Right lobe of liver (tissue), 6 donors: ENCODE results near the gene DHFR. TPM values are rescaled to one million over a fixed set of nuclear protein-coding genes. Genes with fewer than 3 reads are reported as not detected.

Experiments used
- ATAC-seq, 4 donors: fragments of 200-7000 bp; cut with Tn5 transposase; one replicate each; pipeline ENCODE4 v1.9.1; 2020; ENCODE audit warnings: mild to moderate bottlenecking in 4 of 4, moderate library complexity in 4 of 4
- DNase-seq, 3 donors: peaks; one replicate each; pipeline ENCODE4 v3.0.0-alpha.2; 2020
- H3K27ac ChIP-seq, 3 donors: fragments of 200-600 bp; one replicate each; pipeline ENCODE4 v1.8.0; 2022
- H3K27me3 ChIP-seq, 2 donors: fragments of 200-600 bp; one replicate each; pipeline ENCODE4 v1.8.0; 2022
- H3K36me3 ChIP-seq, 4 donors: fragments of 200-600 bp; sonication (generic) in 1 of 4; one replicate each; pipeline versions ENCODE4 v1.5.1 to v1.8.0; 2017 to 2022; ENCODE audit warnings: control low read depth in 1 of 4
- H3K4me1 ChIP-seq, 4 donors: fragments of 200-600 bp; sonication (generic) in 1 of 4; one replicate each; pipeline versions ENCODE4 v1.5.1 to v1.8.0; 2017 to 2022; ENCODE audit warnings: control low read depth in 1 of 4
- H3K4me3 ChIP-seq, 3 donors: fragments of 200-600 bp; one replicate each; pipeline ENCODE4 v1.8.0; 2022
- H3K9me3 ChIP-seq, 4 donors: fragments of 200-600 bp; sonication (generic) in 1 of 4; one replicate each; pipeline versions ENCODE4 v1.5.1 to v1.8.0; 2017 to 2022; ENCODE audit warnings: control low read depth in 1 of 4
- POLR2A ChIP-seq: fragments of 450-650 bp; IDR thresholded peaks from one replicate; pipeline ENCODE4 v1.6.1; 2017; ENCODE audit warnings: antibody characterized with exemption, mild to moderate bottlenecking
- WGBS: methylation state at CpG from one replicate; pipeline ENCODE4 v1.1.6; 2018; ENCODE audit warnings: low coverage, low lambda C conversion rate; ENCODE audit not compliant: insufficient coverage; ENCODE audit errors: missing lambda C conversion rate; 5-methylcytosine and 5-hydroxymethylcytosine counted together
- intact Hi-C, 2 donors: fragments of 100-400 bp; cut with DNase I; formaldehyde crosslinking; loops; one replicate each; pipeline versions ENCODE4 v1.11.2 to v1.14.1; 2022
- total RNA-seq, 6 experiments: library from RNA; depleted of rRNA in 2 of 6; stranded (reverse); fragments of >200 nt in 2 of 6; fragmentation: NEBNext Ultra II Directional in 3 of 6; extraction: Animal tissue kit (Norgen Biotek cat#: 25700) in 3 of 6; gene quantifications; one replicate each; pipeline versions ENCODE4 v1.1.0 to v1.2.4, GENCODE V29; 2016 to 2023
- TF ChIP-seq, protein P1 (sequence below), 4 donors: fragments of 200-600 bp in 3 of 4; fragments of 450-650 bp in 1 of 4; IDR thresholded peaks; one replicate each; pipeline versions ENCODE4 v1.5.1 to v1.8.0; 2016 to 2022; ENCODE audit warnings: antibody characterized with exemption in 4 of 4, mild to moderate bottlenecking in 2 of 4
- donor health status: DM: no; HTN: yes; CAD: no.
- donor health status: DM: no; HTN: no; CAD: no.
- donor health status: DM: no; HTN: no; CAD: no.
- donor health status: DM: no; HTN: yes; CAD: no.
- donor health status: DM: no; HTN: yes; CAD: no.

The DHFR gene
- total RNA-seq, 6 experiments from 2014 or later, result 15.3 to 29.2 (median 22.2) TPM

DNA sequence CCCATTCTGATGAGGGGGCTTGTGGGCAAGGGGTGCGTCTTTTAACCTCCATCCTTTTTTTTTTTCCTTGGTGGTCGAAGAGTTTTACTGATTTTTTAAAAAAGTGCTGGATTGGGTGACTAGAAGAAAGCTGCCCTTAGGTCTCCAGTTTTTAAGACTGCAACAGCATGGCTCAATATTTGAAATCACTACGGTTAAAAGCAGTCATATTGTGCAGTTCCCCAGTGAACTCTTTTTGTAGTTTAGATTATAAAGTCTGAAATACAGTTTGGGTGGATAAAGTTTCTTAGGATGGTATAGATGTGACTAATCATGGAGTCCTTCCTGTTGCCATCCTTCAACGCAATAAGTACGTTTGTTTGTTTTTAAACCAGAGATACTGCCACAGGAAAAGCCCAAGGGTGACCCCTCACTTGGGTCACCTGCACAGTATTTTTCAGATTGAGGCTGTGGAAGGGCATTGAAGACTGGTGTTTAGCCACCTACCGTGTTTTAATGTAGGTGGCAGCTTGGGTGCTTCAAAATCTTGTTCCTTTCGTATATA is 520 bp upstream of the DHFR start:
- intact Hi-C loops, result no loop called here
- TF ChIP-seq, protein P1, sequence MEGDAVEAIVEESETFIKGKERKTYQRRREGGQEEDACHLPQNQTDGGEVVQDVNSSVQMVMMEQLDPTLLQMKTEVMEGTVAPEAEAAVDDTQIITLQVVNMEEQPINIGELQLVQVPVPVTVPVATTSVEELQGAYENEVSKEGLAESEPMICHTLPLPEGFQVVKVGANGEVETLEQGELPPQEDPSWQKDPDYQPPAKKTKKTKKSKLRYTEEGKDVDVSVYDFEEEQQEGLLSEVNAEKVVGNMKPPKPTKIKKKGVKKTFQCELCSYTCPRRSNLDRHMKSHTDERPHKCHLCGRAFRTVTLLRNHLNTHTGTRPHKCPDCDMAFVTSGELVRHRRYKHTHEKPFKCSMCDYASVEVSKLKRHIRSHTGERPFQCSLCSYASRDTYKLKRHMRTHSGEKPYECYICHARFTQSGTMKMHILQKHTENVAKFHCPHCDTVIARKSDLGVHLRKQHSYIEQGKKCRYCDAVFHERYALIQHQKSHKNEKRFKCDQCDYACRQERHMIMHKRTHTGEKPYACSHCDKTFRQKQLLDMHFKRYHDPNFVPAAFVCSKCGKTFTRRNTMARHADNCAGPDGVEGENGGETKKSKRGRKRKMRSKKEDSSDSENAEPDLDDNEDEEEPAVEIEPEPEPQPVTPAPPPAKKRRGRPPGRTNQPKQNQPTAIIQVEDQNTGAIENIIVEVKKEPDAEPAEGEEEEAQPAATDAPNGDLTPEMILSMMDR (IDR thresholded peaks at IDR 0.05), result no peak
- TF ChIP-seq POLR2A, result no peak

DNA sequence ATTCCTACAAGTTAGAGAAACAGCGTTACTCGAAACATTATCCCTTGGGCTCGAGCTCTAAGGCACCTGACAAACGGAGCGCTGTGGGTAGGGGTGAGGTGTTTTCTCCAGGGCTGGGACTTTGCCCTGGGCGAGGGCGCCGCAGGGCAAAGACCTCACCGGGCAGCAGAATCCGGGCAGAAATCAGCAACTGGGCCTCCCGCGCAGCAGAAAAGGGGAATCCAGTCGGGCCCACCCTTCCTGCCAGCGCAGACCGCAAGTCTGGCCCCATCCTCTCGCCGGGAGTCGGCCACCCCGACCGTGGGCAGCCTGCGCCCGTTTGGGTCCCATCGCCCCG is 761 bp downstream of the DHFR start:
- Histone ChIP-seq H3K4me1 (peaks cover 0 to 20% (median 5%) of the 10 kb centered on the region in 4 donors), H3K4me3 (peak overlapping the region; percentile 92 to 99 (median 98)), H3K36me3 (peaks cover 0 to 21% (median 2%) of the 10 kb centered on the region in 4 donors), H3K27ac (peak overlapping the region in 2 of 3 donors; percentile 61 to 96), H3K27me3 (no peaks in the 10 kb centered on the region), H3K9me3 (no peaks in the 10 kb centered on the region)
- ATAC-seq, result peak; percentile 43 to 70 (median 52)
- peak; percentile 53 to 78 (median 71) for DNase-seq
- no peak for TF ChIP-seq POLR2A
- TF ChIP-seq, protein P1 (IDR thresholded peaks at IDR 0.05), result no peak
- intact Hi-C loops, result no loop called here
- 5% methylated on average over 4 of the region's 24 CpGs for WGBS

More for the DNA sequence above, 520 bp upstream of the DHFR start:
- DNase-seq, result no peak
- Histone ChIP-seq H3K4me3 (peak overlapping the region; percentile 92 to 99 (median 98)), H3K27me3 (no peaks in the 10 kb centered on the region), H3K36me3 (peaks cover 0 to 21% (median 2%) of the 10 kb centered on the region in 4 donors), H3K9me3 (no peaks in the 10 kb centered on the region), H3K4me1 (peaks cover 0 to 22% (median 7%) of the 10 kb centered on the region in 4 donors), H3K27ac (peak overlapping the region; percentile 23 to 96 (median 92))
- 13% methylated on average over 7 of the region's 7 CpGs for WGBS
- ATAC-seq, result no peak

DNA sequence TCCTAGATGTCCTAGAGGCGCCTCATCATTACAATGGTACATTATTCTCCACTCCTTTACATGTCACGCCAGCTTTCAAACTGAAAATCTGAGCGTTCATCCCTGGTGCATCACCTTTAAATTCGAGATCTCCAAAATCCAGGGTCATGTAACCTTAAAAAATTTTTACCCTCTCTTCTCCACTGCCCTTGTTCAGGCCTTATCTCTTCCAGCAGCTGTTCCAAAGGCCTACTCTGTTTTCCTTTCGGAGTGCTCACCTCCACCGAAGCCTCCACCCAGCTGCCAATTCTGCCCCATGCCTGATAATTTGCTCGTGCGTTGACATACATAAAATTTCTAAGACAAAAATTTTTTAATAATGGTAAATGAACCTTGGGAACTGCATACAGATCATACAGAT is 1.3 kb downstream of the DHFR start:
- Histone ChIP-seq H3K9me3 (no peaks in the 10 kb centered on the region), H3K4me3 (peak overlapping the region; percentile 92 to 99 (median 98)), H3K27ac (peak overlapping the region in 2 of 3 donors; percentile 61 to 96), H3K36me3 (peaks cover 0 to 20% (median 2%) of the 10 kb centered on the region in 4 donors), H3K4me1 (peaks cover 0 to 20% (median 5%) of the 10 kb centered on the region in 4 donors), H3K27me3 (no peaks in the 10 kb centered on the region)
- ATAC-seq (no peak), DNase-seq (no peak)
- 21% methylated on average over 8 of the region's 8 CpGs for WGBS
- TF ChIP-seq POLR2A, result no peak
- TF ChIP-seq, protein P1 (IDR thresholded peaks at IDR 0.05), result no peak
- intact Hi-C loops, result no loop called here

DNA sequence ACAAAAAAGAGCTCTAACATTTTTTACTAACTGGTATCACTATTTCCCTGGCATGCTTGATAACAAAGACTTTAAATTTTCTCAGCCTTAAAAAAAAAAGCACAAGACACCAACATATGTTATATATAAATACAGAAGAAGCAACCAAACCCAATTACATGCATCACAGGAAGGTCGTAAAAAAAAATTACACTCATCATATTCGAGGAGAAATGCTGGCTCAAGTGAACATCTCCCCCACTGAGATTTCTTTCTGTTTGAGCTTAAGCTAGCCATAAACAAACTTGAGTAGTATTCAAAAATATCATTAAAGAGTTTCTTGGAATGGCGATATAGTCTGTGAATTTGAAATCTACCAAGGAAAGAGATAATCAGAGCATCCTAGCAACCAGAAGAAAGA is 7.9 kb downstream of the DHFR start:
- Histone ChIP-seq H3K4me3 (no peak overlapping the region), H3K27ac (no peak overlapping the region), H3K9me3 (no peaks in the 10 kb centered on the region), H3K4me1 (no peaks in the 10 kb centered on the region), H3K36me3 (peaks cover 0 to 4% (median under 1%) of the 10 kb centered on the region in 4 donors), H3K27me3 (no peaks in the 10 kb centered on the region)
- no peak for TF ChIP-seq POLR2A
- TF ChIP-seq, protein P1 (IDR thresholded peaks at IDR 0.05), result no peak
- 88% methylated on average over 3 of the region's 3 CpGs for WGBS
- intact Hi-C loops, result loop anchor here in 1 of 2 donors (10.0 kb wide), 1 partner anchor 162 kb away; the partner anchor contains the start of gene FAM151B
- DNase-seq (no peak), ATAC-seq (no peak)
